Spleen (tissue), 11 donors: ENCODE results near the gene PLCD4. TPM values are rescaled to one million over a fixed set of nuclear protein-coding genes. Genes with fewer than 3 reads are reported as not detected.
A peak's percentile ranks its signal among the peaks of the same experiment; 100 is the strongest.

Experiments used
- DNase-seq: peaks from one replicate; pipeline ENCODE4 v3.0.0-alpha.2; 2020
- H3K27ac ChIP-seq, 8 donors: fragments of 200-600 bp; sonication (generic) in 7 of 8; 1 replicate in 4 of 8; 2 replicates in 4 of 8; pipeline versions ENCODE4 v1.5.0 to v1.8.0; 2016 to 2021; ENCODE audit warnings: inconsistent platforms in 4 of 8, mild to moderate bottlenecking in 4 of 8, moderate library complexity in 1 of 8
- H3K27me3 ChIP-seq, 7 donors: fragments of 200-600 bp; sonication (generic) in 6 of 7; replicated peaks in 1 of 7; 1 replicate in 4 of 7; 2 replicates in 3 of 7; pipeline versions ENCODE4 v1.5.0 to v1.8.0; 2016 to 2021; ENCODE audit warnings: inconsistent platforms in 3 of 7, mild to moderate bottlenecking in 1 of 7
- H3K36me3 ChIP-seq, 6 donors: fragments of 200-600 bp; sonication (generic) in 5 of 6; 1 replicate in 4 of 6; 2 replicates in 2 of 6; pipeline versions ENCODE4 v1.5.0 to v1.8.0; 2016 to 2021; ENCODE audit warnings: inconsistent platforms in 2 of 6
- H3K4me1 ChIP-seq, 6 donors: fragments of 200-600 bp; sonication (generic) in 5 of 6; 1 replicate in 3 of 6; 2 replicates in 3 of 6; pipeline versions ENCODE4 v1.5.0 to v1.8.0; 2016 to 2021; ENCODE audit warnings: inconsistent platforms in 3 of 6
- H3K4me3 ChIP-seq, 8 donors: fragments of 200-600 bp; sonication (generic) in 7 of 8; 1 replicate in 4 of 8; 2 replicates in 4 of 8; pipeline versions ENCODE4 v1.5.0 to v1.8.0; 2016 to 2021; ENCODE audit warnings: inconsistent platforms in 4 of 8, mild to moderate bottlenecking in 4 of 8, moderate library complexity in 2 of 8
- H3K9me3 ChIP-seq, 8 donors: fragments of 200-600 bp; sonication (generic) in 7 of 8; 1 replicate in 4 of 8; 2 replicates in 4 of 8; pipeline versions ENCODE4 v1.5.0 to v1.8.0; 2016 to 2021; ENCODE audit warnings: inconsistent platforms in 4 of 8
- CTCF ChIP-seq, 11 experiments: fragments of 200-600 bp in 7 of 11; fragments of 450-650 bp in 4 of 11; sonication (generic) in 4 of 11; IDR thresholded peaks in 8 of 11; conservative IDR thresholded peaks in 3 of 11; 1 replicate in 7 of 11; 2 replicates in 4 of 11; pipeline versions ENCODE4 v1.4.0 to v1.8.0; 2016 to 2021; ENCODE audit warnings: antibody characterized with exemption in 11 of 11, inconsistent platforms in 4 of 11, mild to moderate bottlenecking in 1 of 11
- POLR2A ChIP-seq, 3 donors: fragments of 450-650 bp; IDR thresholded peaks; one replicate each; pipeline ENCODE4 v1.5.1; 2017; ENCODE audit warnings: antibody characterized with exemption in 3 of 3, mild to moderate bottlenecking in 1 of 3
- POLR2AphosphoS5 ChIP-seq, 3 donors: sonication (generic); formaldehyde crosslinking; IDR thresholded peaks; one replicate each; pipeline ENCODE4 v1.5.1; 2017; ENCODE audit warnings: antibody characterized with exemption in 3 of 3
- WGBS, 5 donors: extraction: QIAGEN DNeasy Blood & Tissue Kit in 3 of 5; methylation state at CpG; one replicate each; pipeline versions ENCODE4 v1.1.5 to v1.1.7; 2013 to 2018; 5-methylcytosine and 5-hydroxymethylcytosine counted together
- intact Hi-C: fragments of 100-400 bp; cut with DNase I; formaldehyde crosslinking; loops from one replicate; pipeline ENCODE4 v1.15.0; 2023; ENCODE audit warnings: low total_unique reads
- polyA plus RNA-seq, 3 donors: library from polyadenylated mRNA; stranded (reverse); fragments of 200-250 nt; gene quantifications; one replicate each; pipeline ENCODE4 v1.2.1, GENCODE V29; 2013
- total RNA-seq, 7 donors: library from RNA; depleted of rRNA in 3 of 7; stranded (reverse); fragments of >200 nt in 3 of 7; fragmentation: NEBNext Ultra II Directional in 4 of 7; extraction: Animal tissue kit (Norgen Biotek cat#: 25700) in 4 of 7; gene quantifications; one replicate each; pipeline versions ENCODE4 v1.1.0 to v1.2.1, GENCODE V29; 2016 to 2021
- donor health status: healthy with polysubstance abuse.
- donor health status: DM: no; HTN: no; CAD: no; lungs with moderate emphysema.
- donor health status: DM: no; HTN: no; CAD: no.
- donor health status: Bipolar disorder and iron deficiency.
- donor health status: healthy.
- donor health status: DM: no; HTN: no; CAD: no.
- donor health status: DM: yes; HTN: yes; CAD: no.

PLCD4 gene
- total and polyA plus RNA-seq, 10 donors: 0.13 to 0.92 (median 0.55) TPM

DNA sequence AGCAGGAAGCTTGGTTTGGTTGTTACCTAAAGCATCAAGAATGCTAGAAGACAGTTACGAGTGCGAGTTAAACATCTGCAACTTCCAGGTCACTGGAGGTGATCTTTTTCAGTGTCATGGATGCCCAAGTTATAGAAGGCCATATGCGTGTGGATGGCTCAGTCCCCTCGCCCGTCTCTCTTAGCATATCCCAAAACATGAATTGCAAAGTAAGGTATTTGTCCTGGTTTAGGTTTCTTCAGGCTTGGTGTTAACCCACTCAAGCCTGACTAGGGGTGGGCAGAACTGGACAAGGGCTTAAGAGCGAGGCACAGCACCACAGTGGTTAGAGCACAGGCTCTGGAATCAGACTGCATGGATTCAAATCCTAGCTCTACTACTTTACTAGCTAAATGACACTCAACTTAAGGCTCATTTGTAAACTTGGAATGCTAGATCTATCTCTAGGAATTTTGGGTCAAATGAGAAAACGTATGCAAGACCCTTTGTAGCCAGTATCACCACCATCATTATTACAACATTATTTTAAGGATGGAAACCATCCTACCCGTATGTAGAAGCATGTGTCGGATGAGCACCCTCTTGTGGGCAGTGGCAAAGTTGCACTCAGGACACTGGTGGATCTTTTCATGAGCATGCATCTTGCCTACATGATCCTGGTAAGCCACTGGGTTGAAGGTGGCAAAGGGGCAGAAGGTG lies 40.5 kb downstream of the PLCD4 start:
- TF ChIP-seq POLR2A (IDR thresholded peaks at IDR 0.05): no peak
- peak; percentile 50 to 85 (median 74) for TF ChIP-seq CTCF (IDR thresholded peaks at IDR 0.05 in 8 of 11, conservative IDR thresholded peaks at IDR 0.05 in 3 of 11)
- TF ChIP-seq POLR2AphosphoS5 (IDR thresholded peaks at IDR 0.05): peak in 1 of 3 donors; percentile 45
- intact Hi-C loops: no loop called here
- H3K27ac ChIP-seq: no peak overlapping the region
- H3K27me3 ChIP-seq: no peaks in the 10 kb centered on the region
- H3K4me3 ChIP-seq: no peak overlapping the region
- peaks cover 0 to 12% (median 5%) of the 10 kb centered on the region in 6 donors for H3K4me1 ChIP-seq
- 68 to 75% (median 69%) methylated on average over 9 of the region's 9 CpGs for WGBS, 5 donors
- no peaks in the 10 kb centered on the region for H3K9me3 ChIP-seq
- DNase-seq: no peak
- H3K36me3 ChIP-seq: peaks cover 8 to 100% (median 91%) of the 10 kb centered on the region in 6 donors

DNA sequence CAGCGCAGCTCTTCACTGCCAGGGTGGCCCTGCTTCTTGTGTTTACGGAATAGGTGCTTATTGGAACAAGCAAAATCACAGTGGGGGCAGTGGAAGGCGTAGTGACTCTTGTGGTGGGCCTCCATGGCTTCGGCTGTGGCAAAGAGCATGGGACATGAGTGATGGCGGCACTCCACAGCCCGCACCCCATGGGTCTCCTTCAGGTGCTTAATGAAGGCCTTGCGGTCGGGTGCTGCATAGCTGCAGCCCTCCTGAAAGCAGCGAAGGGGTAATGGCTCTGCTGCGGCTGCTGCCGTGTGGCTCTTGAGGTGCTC lies 41.0 kb downstream of the PLCD4 start:
- peaks cover 8 to 100% (median 91%) of the 10 kb centered on the region in 6 donors for H3K36me3 ChIP-seq
- H3K27me3 ChIP-seq: no peaks in the 10 kb centered on the region
- TF ChIP-seq POLR2A (IDR thresholded peaks at IDR 0.05) (no peak), POLR2AphosphoS5 (IDR thresholded peaks at IDR 0.05) (peak in 1 of 3 donors; percentile 23), CTCF (IDR thresholded peaks at IDR 0.05 in 8 of 11, conservative IDR thresholded peaks at IDR 0.05 in 3 of 11) (peak in 5 of 11 experiments; percentile 6 to 51 (median 34))
- H3K4me3 ChIP-seq: no peak overlapping the region
- H3K27ac ChIP-seq: no peak overlapping the region
- intact Hi-C loops: no loop called here
- DNase-seq: no peak
- no peaks in the 10 kb centered on the region for H3K9me3 ChIP-seq
- peaks cover 0 to 12% (median 5%) of the 10 kb centered on the region in 6 donors for H3K4me1 ChIP-seq
- 82 to 96% (median 93%) methylated on average over 3 to 11 of the region's 11 CpGs for WGBS, 5 donors

DNA sequence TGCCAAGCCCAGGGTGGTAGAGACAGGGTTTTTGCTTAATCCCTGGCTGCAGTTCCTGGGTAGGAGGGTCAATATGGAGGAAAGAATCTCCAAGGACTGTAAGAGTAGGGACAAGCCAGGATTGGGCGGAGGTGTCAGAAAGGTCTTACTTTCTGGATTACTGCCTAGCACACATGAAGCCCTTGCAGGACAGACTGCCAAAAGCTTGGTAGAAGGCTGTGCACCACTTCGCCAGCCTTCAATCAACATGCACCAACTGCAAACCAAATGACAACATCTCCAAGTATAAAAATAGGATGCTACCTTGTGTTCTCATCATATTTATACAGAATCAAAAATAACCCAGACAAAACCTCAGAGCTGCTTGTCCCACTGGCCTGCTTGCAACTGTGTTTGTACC lies 48.1 kb downstream of the PLCD4 start:
- Histone ChIP-seq H3K27me3 (no peaks in the 10 kb centered on the region), H3K9me3 (no peaks in the 10 kb centered on the region), H3K27ac (no peak overlapping the region), H3K36me3 (peaks cover 2 to 75% (median 57%) of the 10 kb centered on the region in 6 donors), H3K4me3 (no peak overlapping the region), H3K4me1 (peaks cover 16 to 53% (median 22%) of the 10 kb centered on the region in 6 donors)
- no peak for DNase-seq
- WGBS, 5 donors: 80 to 100% (median 95%) methylated on average over 2 of the region's 2 CpGs
- TF ChIP-seq POLR2AphosphoS5 (IDR thresholded peaks at IDR 0.05) (no peak), CTCF (IDR thresholded peaks at IDR 0.05 in 8 of 11, conservative IDR thresholded peaks at IDR 0.05 in 3 of 11) (no peak), POLR2A (IDR thresholded peaks at IDR 0.05) (no peak)
- intact Hi-C loops: loop anchor here (5.0 kb wide), 1 partner anchor 248 kb away; no protein-coding TSS in a partner anchor

GRCh38 chr2:218658671-218659257 lies 51.1 kb downstream of the PLCD4 start:
- TF ChIP-seq CTCF (IDR thresholded peaks at IDR 0.05 in 8 of 11, conservative IDR thresholded peaks at IDR 0.05 in 3 of 11): peak in 7 of 11 experiments; percentile 10 to 41 (median 28)
- TF ChIP-seq POLR2AphosphoS5 (IDR thresholded peaks at IDR 0.05): no peak
- WGBS, 5 donors: 1 to 2% (median 2%) methylated on average over 23 to 27 of the region's 27 CpGs
- intact Hi-C loops: loop anchor here (5.0 kb wide), 1 partner anchor 251 kb away; no protein-coding TSS in a partner anchor
- H3K4me1 ChIP-seq: peaks cover 16 to 57% (median 22%) of the 10 kb centered on the region in 6 donors
- no peaks in the 10 kb centered on the region for H3K9me3 ChIP-seq
- no peak for DNase-seq
- H3K36me3 ChIP-seq: peaks cover 0 to 70% (median 49%) of the 10 kb centered on the region in 6 donors
- H3K4me3 ChIP-seq: peak overlapping the region; percentile 84 to 100 (median 96)
- H3K27ac ChIP-seq: peak overlapping the region; percentile 40 to 90 (median 78)
- no peaks in the 10 kb centered on the region for H3K27me3 ChIP-seq
